ENCODE data around the gene SNX18.

SNX18 gene

GRCh38 chr5:54544044-54544443 is 26.5 kb downstream of the SNX18 start:
- Histone ChIP-seq H3K4me3 (ENCODE audit: severe bottlenecking) (no peak overlapping the region), H3K36me3 (ENCODE audit: low read depth) (peaks cover 7% of the 10 kb centered on the region), H3K27me3 (ENCODE audit: insufficient read depth, poor library complexity, severe bottlenecking) (no peaks in the 10 kb centered on the region), H3K27ac (ENCODE audit: poor library complexity, severe bottlenecking) (no peak overlapping the region), H3K4me1 (ENCODE audit: insufficient read depth, poor library complexity, severe bottlenecking) (no peaks in the 10 kb centered on the region), H3K9me3 (ENCODE audit: severe bottlenecking) (no peaks in the 10 kb centered on the region)
- TF ChIP-seq, protein P1, sequence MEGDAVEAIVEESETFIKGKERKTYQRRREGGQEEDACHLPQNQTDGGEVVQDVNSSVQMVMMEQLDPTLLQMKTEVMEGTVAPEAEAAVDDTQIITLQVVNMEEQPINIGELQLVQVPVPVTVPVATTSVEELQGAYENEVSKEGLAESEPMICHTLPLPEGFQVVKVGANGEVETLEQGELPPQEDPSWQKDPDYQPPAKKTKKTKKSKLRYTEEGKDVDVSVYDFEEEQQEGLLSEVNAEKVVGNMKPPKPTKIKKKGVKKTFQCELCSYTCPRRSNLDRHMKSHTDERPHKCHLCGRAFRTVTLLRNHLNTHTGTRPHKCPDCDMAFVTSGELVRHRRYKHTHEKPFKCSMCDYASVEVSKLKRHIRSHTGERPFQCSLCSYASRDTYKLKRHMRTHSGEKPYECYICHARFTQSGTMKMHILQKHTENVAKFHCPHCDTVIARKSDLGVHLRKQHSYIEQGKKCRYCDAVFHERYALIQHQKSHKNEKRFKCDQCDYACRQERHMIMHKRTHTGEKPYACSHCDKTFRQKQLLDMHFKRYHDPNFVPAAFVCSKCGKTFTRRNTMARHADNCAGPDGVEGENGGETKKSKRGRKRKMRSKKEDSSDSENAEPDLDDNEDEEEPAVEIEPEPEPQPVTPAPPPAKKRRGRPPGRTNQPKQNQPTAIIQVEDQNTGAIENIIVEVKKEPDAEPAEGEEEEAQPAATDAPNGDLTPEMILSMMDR (IDR thresholded peaks at IDR 0.05; ENCODE audit: poor library complexity, severe bottlenecking), result no peak
- DNase-seq (ENCODE audit: low spot score) (no peak), ATAC-seq (ENCODE audit: low read depth) (no peak)

DNA sequence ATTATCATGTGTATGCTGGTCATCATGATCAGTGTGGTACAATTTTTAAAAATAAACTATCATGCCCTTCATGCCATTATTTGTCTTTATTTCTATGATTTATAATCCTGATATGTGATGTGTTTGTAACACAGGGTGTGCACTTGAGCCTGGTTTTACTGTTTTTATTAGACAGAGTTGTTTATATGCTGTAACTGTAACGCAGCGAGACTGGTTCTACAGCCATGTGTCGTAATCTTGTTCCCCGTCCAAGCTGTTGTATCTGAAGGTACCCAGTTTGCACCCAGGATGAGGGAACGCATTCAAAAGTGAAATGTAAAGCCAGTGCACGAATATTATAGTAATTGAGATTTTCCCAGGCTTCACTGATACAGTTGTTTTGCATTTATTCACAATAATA is 28.2 kb downstream of the SNX18 start:
- H3K27me3 ChIP-seq (ENCODE audit: insufficient read depth, poor library complexity, severe bottlenecking), result no peaks in the 10 kb centered on the region
- H3K4me3 ChIP-seq (ENCODE audit: severe bottlenecking), result no peak overlapping the region
- ATAC-seq (ENCODE audit: low read depth) (no peak), DNase-seq (ENCODE audit: low spot score) (no peak)
- TF ChIP-seq, protein P1 (IDR thresholded peaks at IDR 0.05; ENCODE audit: poor library complexity, severe bottlenecking), result no peak
- peaks cover 7% of the 10 kb centered on the region for H3K36me3 ChIP-seq (ENCODE audit: low read depth)
- H3K4me1 ChIP-seq (ENCODE audit: insufficient read depth, poor library complexity, severe bottlenecking), result no peaks in the 10 kb centered on the region
- H3K9me3 ChIP-seq (ENCODE audit: severe bottlenecking), result no peaks in the 10 kb centered on the region
- H3K27ac ChIP-seq (ENCODE audit: poor library complexity, severe bottlenecking), result no peak overlapping the region

DNA sequence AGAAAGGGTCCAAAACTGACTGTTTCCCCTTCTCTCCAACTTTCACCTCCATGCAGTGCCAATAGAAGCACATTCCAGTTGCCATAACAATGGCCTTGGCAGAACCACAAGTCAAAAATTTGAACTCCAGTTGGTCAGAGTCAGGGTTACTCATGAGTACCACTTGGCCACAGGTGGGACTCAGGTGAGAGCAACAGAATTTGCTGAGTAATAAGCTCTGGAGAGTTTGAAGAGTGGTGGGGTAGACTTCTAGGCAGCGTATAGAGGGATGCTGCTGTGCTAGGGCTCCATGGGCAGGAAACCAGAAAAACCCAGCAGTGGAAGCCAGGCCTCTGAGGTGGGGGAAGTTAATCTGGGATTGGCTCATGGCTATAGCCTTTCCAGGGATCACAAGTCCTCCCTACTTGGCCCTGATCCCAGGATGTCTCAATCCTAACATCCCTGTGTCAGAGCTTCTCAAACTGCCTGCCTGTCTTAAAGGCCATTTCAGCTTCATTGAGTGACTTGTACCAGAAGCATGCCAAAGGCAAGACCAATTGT is 30.2 kb downstream of the SNX18 start:
- H3K27ac ChIP-seq (ENCODE audit: poor library complexity, severe bottlenecking), result no peak overlapping the region
- no peak overlapping the region for H3K4me3 ChIP-seq (ENCODE audit: severe bottlenecking)
- H3K9me3 ChIP-seq (ENCODE audit: severe bottlenecking), result no peaks in the 10 kb centered on the region
- no peaks in the 10 kb centered on the region for H3K27me3 ChIP-seq (ENCODE audit: insufficient read depth, poor library complexity, severe bottlenecking)
- DNase-seq (ENCODE audit: low spot score), result no peak
- peaks cover 7% of the 10 kb centered on the region for H3K36me3 ChIP-seq (ENCODE audit: low read depth)
- TF ChIP-seq, protein P1 (IDR thresholded peaks at IDR 0.05; ENCODE audit: poor library complexity, severe bottlenecking), result no peak
- peak; percentile 82 for ATAC-seq (ENCODE audit: low read depth)
- no peaks in the 10 kb centered on the region for H3K4me1 ChIP-seq (ENCODE audit: insufficient read depth, poor library complexity, severe bottlenecking)

GRCh38 chr5:54548565-54548964 is 31.0 kb downstream of the SNX18 start:
- DNase-seq (ENCODE audit: low spot score), result no peak
- no peak overlapping the region for H3K4me3 ChIP-seq (ENCODE audit: severe bottlenecking)
- no peaks in the 10 kb centered on the region for H3K4me1 ChIP-seq (ENCODE audit: insufficient read depth, poor library complexity, severe bottlenecking)

GRCh38 chr5:54551292-54551691 is 33.7 kb downstream of the SNX18 start:
- no peak for DNase-seq (ENCODE audit: low spot score)
- Histone ChIP-seq H3K27ac (ENCODE audit: poor library complexity, severe bottlenecking) (no peak overlapping the region), H3K27me3 (ENCODE audit: insufficient read depth, poor library complexity, severe bottlenecking) (no peaks in the 10 kb centered on the region), H3K36me3 (ENCODE audit: low read depth) (no peaks in the 10 kb centered on the region), H3K4me1 (ENCODE audit: insufficient read depth, poor library complexity, severe bottlenecking) (no peaks in the 10 kb centered on the region), H3K9me3 (ENCODE audit: severe bottlenecking) (no peaks in the 10 kb centered on the region), H3K4me3 (ENCODE audit: severe bottlenecking) (no peak overlapping the region)
- ATAC-seq (ENCODE audit: low read depth), result no peak
- TF ChIP-seq, protein P1 (IDR thresholded peaks at IDR 0.05; ENCODE audit: poor library complexity, severe bottlenecking), result no peak

More at GRCh38 chr5:54548565-54548964, 31.0 kb downstream of the SNX18 start:
- H3K27ac ChIP-seq (ENCODE audit: poor library complexity, severe bottlenecking), result no peak overlapping the region
- TF ChIP-seq, protein P1 (IDR thresholded peaks at IDR 0.05; ENCODE audit: poor library complexity, severe bottlenecking), result no peak
- H3K27me3 ChIP-seq (ENCODE audit: insufficient read depth, poor library complexity, severe bottlenecking), result no peaks in the 10 kb centered on the region
- no peaks in the 10 kb centered on the region for H3K9me3 ChIP-seq (ENCODE audit: severe bottlenecking)
- no peak for ATAC-seq (ENCODE audit: low read depth)
- H3K36me3 ChIP-seq (ENCODE audit: low read depth), result peaks cover under 1% of the 10 kb centered on the region; the same call in 1 of the 2 replicates

Data from RWPE2 (cell line).